ENCODE measurements around the gene GREB1. TPM values are rescaled to one million over a fixed set of nuclear protein-coding genes. Genes with fewer than 3 reads are reported as not detected.

The GREB1 gene
- total and polyA plus RNA-seq, 2 of the 13 experiments (the other 11 are each of a cell fraction or from before 2014, with no cell fraction given): 31.3 to 61.2 TPM

DNA sequence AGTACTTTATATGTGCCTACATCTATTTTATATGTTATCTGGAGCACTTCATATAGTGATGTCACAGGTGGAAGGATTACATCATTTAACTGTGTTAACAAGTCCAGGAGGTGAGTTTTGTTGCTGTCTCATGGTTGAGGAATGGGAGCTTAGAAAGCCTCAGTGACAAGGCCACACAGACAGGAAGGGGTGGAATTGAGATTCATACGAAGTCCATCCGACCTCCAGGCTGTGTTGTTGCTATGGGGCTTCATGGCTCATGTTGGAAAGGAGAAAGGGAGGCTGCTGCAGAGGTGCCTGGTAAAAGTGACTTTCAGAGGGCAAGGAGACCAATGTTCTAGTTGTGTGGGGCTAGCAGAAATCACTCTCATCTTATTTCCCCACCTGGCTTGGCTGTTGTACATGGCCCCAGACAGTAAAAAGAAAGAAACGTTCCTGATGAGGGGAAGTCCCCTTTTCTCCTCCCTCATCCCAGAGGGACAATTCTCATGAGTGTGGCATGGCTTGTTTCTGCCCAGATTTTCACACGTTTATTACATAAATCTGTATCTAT lies 31.0 kb upstream of the GREB1 start:
- Histone ChIP-seq H2AFZ (ENCODE audit: low read length) (no peak overlapping the region), H3K27me3 (ENCODE audit: control insufficient read depth in 1 of 2, insufficient read depth in 2 of 2, low read length in 2 of 2) (no peaks in the 10 kb centered on the region), H3K79me2 (ENCODE audit: insufficient read depth, low read length) (peaks cover 75% of the 10 kb centered on the region), H3K4me1 (ENCODE audit: insufficient read depth, low read length) (peaks cover 99% of the 10 kb centered on the region), H3K27ac (ENCODE audit: extremely low read length, insufficient read depth, low read length) (peak overlapping the region; percentile 97), H3K36me3 (replicated peaks in 1 of 2; ENCODE audit: control insufficient read depth in 1 of 2, insufficient read depth in 2 of 2, low read length in 2 of 2) (peaks cover 0 to 3% of the 10 kb centered on the region in 2 experiments; a peak in 1 of 5 replicates), H4K20me1 (ENCODE audit: insufficient read depth, low read length) (no peaks in the 10 kb centered on the region), H3K4me2 (ENCODE audit: low read depth, low read length) (peak overlapping the region; percentile 9; the same call in 1 of the 2 replicates), H3K9ac (ENCODE audit: insufficient read depth, low read depth, low read length) (peak overlapping the region; percentile 52), H3K4me3 (replicated peaks in 1 of 3; ENCODE audit: insufficient read depth in 1 of 3, low read depth in 2 of 3, low read length in 3 of 3) (no peak overlapping the region), H3K9me3 (ENCODE audit: low read length) (peaks cover 8% of the 10 kb centered on the region; the same call in 1 of the 2 replicates)
- POLR2A ChIA-PET: interaction anchor here (0.8 to 1.5 kb wide), 4 partner anchors 13 to 37 kb away, joined by 3 to 10 read pairs (median 4); partner anchors contain the start of gene E2F6
- FAIRE-seq: no peak
- WGBS (ENCODE audit: low lambda C conversion rate): 53% methylated on average over 4 of the region's 4 CpGs
- intact Hi-C loops (cut with micrococcal nuclease; ENCODE audit: unreplicated experiment) (no loop called here), in situ Hi-C loops (cut with HindIII; ENCODE audit: extremely low pct_ligation_motif_present, low pct_unique_long_range_greater_than_20kb) (no loop called here)
- CTCF ChIA-PET (ENCODE audit: low intra/inter-chr PET ratio, low total read pairs): no interaction called here
- peak; percentile 88 for DNase-seq (ENCODE audit: low spot score)
- ATAC-seq: no peak
- no TSS peak for BruUV-seq (replicated peaks)
- TF ChIP-seq ZC3H4 (CRISPR knock-in tag; IDR thresholded peaks at IDR 0.05; ENCODE audit: borderline replicate concordance) (no peak), GLMP (CRISPR knock-in tag; IDR thresholded peaks at IDR 0.05; ENCODE audit: borderline replicate concordance) (no peak), SMYD3 (CRISPR knock-in tag; IDR thresholded peaks at IDR 0.05) (no peak), PAWR (CRISPR knock-in tag; IDR thresholded peaks at IDR 0.05; ENCODE audit: borderline replicate concordance) (no peak), HCFC1 (IDR thresholded peaks at IDR 0.05; ENCODE audit: low read depth, low read length) (no peak), SMAD1 (CRISPR knock-in tag; IDR thresholded peaks at IDR 0.05; ENCODE audit: borderline replicate concordance, low read depth) (no peak), ZNF30 (CRISPR knock-in tag; IDR thresholded peaks at IDR 0.05) (no peak), STAT5B (CRISPR knock-in tag; IDR thresholded peaks at IDR 0.05) (no peak), PRMT3 (CRISPR knock-in tag; IDR thresholded peaks at IDR 0.05; ENCODE audit: borderline replicate concordance, low read depth) (no peak), FOXA1 (IDR thresholded peaks at IDR 0.05) (no peak), FOXA1 (CRISPR knock-in tag; IDR thresholded peaks at IDR 0.05) (no peak), ERF (CRISPR knock-in tag; IDR thresholded peaks at IDR 0.05) (0 out of 2 replicates have a peak, but pooled peaks have one; percentile 33), ZSCAN29 (CRISPR knock-in tag; conservative IDR thresholded peaks at IDR 0.05) (no peak; the same call in 1 of the 2 replicates), KLF15 (CRISPR knock-in tag; IDR thresholded peaks at IDR 0.05; ENCODE audit: borderline replicate concordance) (no peak), KLF13 (CRISPR knock-in tag; IDR thresholded peaks at IDR 0.05) (no peak), NR2C2 (CRISPR knock-in tag; IDR thresholded peaks at IDR 0.05; ENCODE audit: borderline replicate concordance) (no peak; the same call in 1 of the 2 replicates), SSRP1 (CRISPR knock-in tag; IDR thresholded peaks at IDR 0.05) (no peak), FIP1L1 (IDR thresholded peaks at IDR 0.05; ENCODE audit: borderline replicate concordance, insufficient read depth, low read depth, low read length) (no peak), MIER3 (CRISPR knock-in tag; IDR thresholded peaks at IDR 0.05; ENCODE audit: borderline replicate concordance) (peak; percentile 50; the same call in 1 of the 2 replicates), SRY (CRISPR knock-in tag; IDR thresholded peaks at IDR 0.05) (no peak), DRAP1 (CRISPR knock-in tag; IDR thresholded peaks at IDR 0.05) (peak; percentile 39; the same call in 1 of the 2 replicates), KLF9 (CRISPR knock-in tag; IDR thresholded peaks at IDR 0.05; ENCODE audit: low read depth) (no peak)
- TF ChIP-seq, protein P1, sequence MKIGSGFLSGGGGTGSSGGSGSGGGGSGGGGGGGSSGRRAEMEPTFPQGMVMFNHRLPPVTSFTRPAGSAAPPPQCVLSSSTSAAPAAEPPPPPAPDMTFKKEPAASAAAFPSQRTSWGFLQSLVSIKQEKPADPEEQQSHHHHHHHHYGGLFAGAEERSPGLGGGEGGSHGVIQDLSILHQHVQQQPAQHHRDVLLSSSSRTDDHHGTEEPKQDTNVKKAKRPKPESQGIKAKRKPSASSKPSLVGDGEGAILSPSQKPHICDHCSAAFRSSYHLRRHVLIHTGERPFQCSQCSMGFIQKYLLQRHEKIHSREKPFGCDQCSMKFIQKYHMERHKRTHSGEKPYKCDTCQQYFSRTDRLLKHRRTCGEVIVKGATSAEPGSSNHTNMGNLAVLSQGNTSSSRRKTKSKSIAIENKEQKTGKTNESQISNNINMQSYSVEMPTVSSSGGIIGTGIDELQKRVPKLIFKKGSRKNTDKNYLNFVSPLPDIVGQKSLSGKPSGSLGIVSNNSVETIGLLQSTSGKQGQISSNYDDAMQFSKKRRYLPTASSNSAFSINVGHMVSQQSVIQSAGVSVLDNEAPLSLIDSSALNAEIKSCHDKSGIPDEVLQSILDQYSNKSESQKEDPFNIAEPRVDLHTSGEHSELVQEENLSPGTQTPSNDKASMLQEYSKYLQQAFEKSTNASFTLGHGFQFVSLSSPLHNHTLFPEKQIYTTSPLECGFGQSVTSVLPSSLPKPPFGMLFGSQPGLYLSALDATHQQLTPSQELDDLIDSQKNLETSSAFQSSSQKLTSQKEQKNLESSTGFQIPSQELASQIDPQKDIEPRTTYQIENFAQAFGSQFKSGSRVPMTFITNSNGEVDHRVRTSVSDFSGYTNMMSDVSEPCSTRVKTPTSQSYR (CRISPR knock-in tag; IDR thresholded peaks at IDR 0.05; ENCODE audit: borderline replicate concordance): no peak

Data from HepG2 (cell line).